T-helper 1 cell treated with Interleukin-12 subunit alpha and Interleukin-12 subunit beta and Interleukin-4 antibody, amounts not matched to agents 30 ng/mL and 1 ng/mL, for 36 hours (primary cell): ENCODE data around the gene PLD6. TPM values are rescaled to one million over a fixed set of nuclear protein-coding genes. Genes with fewer than 3 reads are reported as not detected.
"Not testable (repeated sequence)": the region's sequence is repeated elsewhere in the genome, so short reads cannot be mapped to it uniquely, and the experiment has no call there.

Source experiments
- intact Hi-C: fragments of 100-400 bp; cut with micrococcal nuclease; formaldehyde crosslinking; loops from one replicate; pipeline ENCODE4 v1.15.1; 2024
- total RNA-seq: library from RNA; stranded (reverse); gene quantifications from 2 replicates; pipeline ENCODE4 v1.2.3, GENCODE V29; 2022

PLD6 gene
- total RNA-seq, 1 donor from 2014 or later: 9.2 TPM

GRCh38 chr17:17159571-17159970 is 46.6 kb downstream of the PLD6 start:
- intact Hi-C loops: no loop called here

GRCh38 chr17:17158506-17158905 is 47.6 kb downstream of the PLD6 start:
- intact Hi-C loops: not testable (repeated sequence)

GRCh38 chr17:17157041-17157440 is 49.1 kb downstream of the PLD6 start:
- intact Hi-C loops: no loop called here

DNA sequence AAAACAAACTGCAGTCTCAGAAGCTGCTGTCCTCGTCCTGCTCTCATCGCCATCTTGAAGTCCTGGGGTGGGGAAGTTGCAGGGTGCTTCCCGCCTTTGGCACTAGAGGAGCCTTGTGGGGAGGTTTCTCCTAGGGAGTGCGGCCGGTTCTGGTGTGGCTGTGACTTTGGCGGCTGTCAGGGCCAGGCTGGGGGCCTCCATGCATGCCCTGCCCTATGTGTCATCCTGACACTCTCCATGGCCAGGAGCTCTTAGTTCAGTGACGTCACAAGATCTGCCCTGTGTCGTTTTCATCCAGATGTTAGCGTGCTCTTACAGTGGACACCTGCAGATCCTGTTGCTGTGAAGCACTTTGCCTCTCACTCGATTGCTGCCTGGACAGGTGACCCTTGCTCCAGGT is 49.6 kb downstream of the PLD6 start:
- intact Hi-C loops: no loop called here

DNA sequence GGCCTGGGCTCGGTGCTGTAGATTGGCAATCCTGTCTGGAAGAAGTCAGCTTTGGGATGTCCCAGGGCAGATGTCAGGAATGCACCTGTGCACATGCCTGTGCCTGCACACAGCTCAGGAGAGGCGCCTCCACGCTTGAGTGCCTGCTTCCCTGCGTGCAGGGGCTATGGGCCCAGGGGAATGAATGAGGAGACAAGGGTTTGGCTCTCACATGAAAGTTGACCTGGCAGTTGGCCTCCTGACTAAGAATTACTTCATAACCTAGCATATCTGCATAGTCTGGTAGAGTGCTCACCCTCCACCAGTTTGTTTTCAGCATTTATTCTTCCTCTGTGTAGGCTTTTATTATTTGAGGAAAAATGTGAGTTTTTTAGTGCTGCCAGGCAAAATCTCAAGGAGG is 50.0 kb downstream of the PLD6 start:
- intact Hi-C loops: no loop called here

- intact Hi-C loops: loop anchor here (2.0 kb wide), 1 partner anchor 81 kb away; the partner anchor contains the start of gene FLCN
Observed at GRCh38 chr17:17155568-17155967, 50.6 kb downstream of the PLD6 start.

DNA sequence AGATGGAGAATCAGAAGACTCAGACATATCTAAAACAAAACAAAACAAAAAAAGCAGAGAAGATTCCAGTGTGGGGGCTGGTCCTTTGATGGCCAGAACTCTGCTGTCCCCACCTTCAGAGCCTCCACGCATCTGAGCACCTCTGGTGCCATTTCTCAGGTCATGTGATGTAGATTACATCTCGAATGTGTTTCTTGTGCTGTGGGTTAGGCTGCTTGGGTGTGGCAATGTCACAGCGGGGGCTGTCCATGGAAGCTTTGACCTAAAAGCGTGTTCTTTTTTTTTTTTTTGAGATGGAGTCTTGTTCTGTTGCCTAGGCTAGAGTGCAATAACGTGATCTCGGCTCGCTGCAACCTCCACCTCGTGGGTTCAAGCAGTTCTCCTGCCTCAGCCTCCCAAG is 51.2 kb downstream of the PLD6 start:
- intact Hi-C loops: loop anchor here (2.0 kb wide), 1 partner anchor 82 kb away; the partner anchor contains the start of gene FLCN

DNA sequence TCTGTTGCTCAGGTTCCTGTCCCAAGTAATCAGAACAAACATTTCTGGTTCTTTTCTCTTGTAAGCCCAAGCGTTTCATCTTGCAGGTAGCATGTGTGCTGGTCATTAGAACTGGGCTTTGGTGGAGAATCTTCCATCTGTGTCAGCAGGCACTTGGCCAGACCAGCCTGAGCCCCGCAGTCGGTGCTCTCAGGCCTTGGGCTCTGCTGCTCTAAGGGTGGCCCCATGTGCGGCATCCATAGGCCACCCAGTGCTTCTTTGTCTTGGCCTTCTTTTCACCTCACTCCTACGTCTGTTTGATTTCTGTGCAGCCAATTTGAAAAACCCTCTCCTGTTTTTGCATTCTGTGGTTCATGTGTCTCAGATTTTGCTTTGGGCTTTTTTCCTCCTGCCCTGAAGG is 51.6 kb downstream of the PLD6 start:
- intact Hi-C loops: loop anchor here (2.0 kb wide), 1 partner anchor 82 kb away; the partner anchor contains the start of gene FLCN

GRCh38 chr17:17153709-17154108 is 52.4 kb downstream of the PLD6 start:
- intact Hi-C loops: loop anchor here (2.0 kb wide), 1 partner anchor 83 kb away; the partner anchor contains the start of gene FLCN

GRCh38 chr17:17153071-17153470 is 53.1 kb downstream of the PLD6 start:
- intact Hi-C loops: no loop called here

GRCh38 chr17:17152385-17152784 is 53.7 kb downstream of the PLD6 start:
- intact Hi-C loops: no loop called here

DNA sequence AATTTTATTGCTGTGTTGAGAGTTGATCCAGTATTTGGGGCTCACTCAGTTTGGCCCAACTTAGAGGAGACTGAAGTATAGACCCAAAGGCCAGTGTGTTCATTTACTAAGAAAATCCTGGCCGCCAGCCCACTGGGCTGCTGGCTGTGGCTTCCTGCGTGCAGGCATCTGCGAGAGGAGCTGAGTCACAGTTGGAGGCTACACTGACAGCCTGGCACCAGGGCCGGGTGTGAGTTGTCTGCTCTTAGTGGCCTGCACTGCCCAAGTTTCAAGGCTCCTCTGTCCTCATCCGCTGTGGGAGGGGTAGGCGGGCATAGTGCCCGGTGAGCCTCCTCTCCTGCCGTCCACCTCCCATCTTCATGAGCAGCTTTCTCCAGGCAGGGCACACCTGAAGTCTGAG is 54.2 kb downstream of the PLD6 start:
- intact Hi-C loops: no loop called here

DNA sequence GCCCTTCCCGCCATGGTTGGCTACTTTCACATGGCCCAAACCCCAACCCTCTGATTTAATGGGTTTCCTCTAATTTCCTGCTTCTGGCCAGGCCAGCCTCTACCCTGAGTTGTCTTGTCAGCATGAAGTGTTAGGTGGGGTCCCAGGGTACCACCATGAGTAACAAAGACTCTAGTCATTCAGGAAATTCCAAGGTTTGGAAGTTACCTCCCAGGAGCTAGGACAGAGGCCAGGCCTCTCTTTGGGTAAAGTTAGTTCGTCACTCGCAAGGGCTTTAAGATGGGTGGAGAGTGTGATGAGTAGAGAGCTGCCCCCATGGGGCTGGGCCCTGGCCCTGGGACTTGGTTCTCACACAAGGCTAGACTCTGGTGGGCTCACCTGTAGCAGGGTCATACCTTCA is 54.6 kb downstream of the PLD6 start:
- intact Hi-C loops: no loop called here

GRCh38 chr17:17151055-17151454 is 55.1 kb downstream of the PLD6 start:
- intact Hi-C loops: no loop called here

Other genes with a start within 250 kb of the PLD6 start
- gene TNFRSF13B, start 234.2 kb downstream of the PLD6 start, total RNA-seq: not detected in 2 replicates
- 212 and 219 TPM in 2 replicates for gene MPRIP, start 163.9 kb downstream of the PLD6 start, total RNA-seq
- gene FLCN, start 30.8 kb upstream of the PLD6 start, total RNA-seq: 73.2 and 77.2 TPM in 2 replicates
- gene COPS3, start 74.9 kb upstream of the PLD6 start, total RNA-seq: 92.4 and 95.8 TPM in 2 replicates
- gene NT5M, start 97.0 kb upstream of the PLD6 start, total RNA-seq: 3.2 and 3.5 TPM in 2 replicates